Neural cell (in vitro differentiated cells): Measurements from ENCODE around the gene BCAS1. TPM values are rescaled to one million over a fixed set of nuclear protein-coding genes. Genes with fewer than 3 reads are reported as not detected.

Experiments
- H2AFZ ChIP-seq: fragments of 200-600, 300-800 bp; sonication (generic), shearing (Covaris generic); 2 replicates; pipeline ENCODE4 v1.6.0; 2014; ENCODE audit warnings: low read depth, mild to moderate bottlenecking, antibody characterized with exemption, low read length, moderate library complexity
- H3F3A ChIP-seq: fragments of 200-600 bp; shearing (Covaris generic); 2 replicates; pipeline ENCODE4 v1.6.1; 2016; ENCODE audit warnings: mild to moderate bottlenecking, moderate library complexity, mixed read lengths, antibody characterized with exemption, low read length; ENCODE audit not compliant: insufficient read depth, poor library complexity, severe bottlenecking
- H3K27ac ChIP-seq: fragments of 200-600, 300-800 bp; sonication (generic), shearing (Covaris generic); 2 replicates; pipeline ENCODE4 v1.5.1; 2014; ENCODE audit warnings: mild to moderate bottlenecking, low read length, moderate library complexity
- H3K27me3 ChIP-seq: fragments of 300-800, 200-600 bp; sonication (generic), shearing (Covaris generic); 2 replicates; pipeline ENCODE4 v1.6.0; 2014; ENCODE audit warnings: mild to moderate bottlenecking, low read depth, low read length, moderate library complexity; ENCODE audit not compliant: insufficient read depth
- H3K36me3 ChIP-seq: fragments of 300-800, 200-600 bp; sonication (generic), shearing (Covaris generic); 2 replicates; pipeline ENCODE4 v1.5.1; 2014; ENCODE audit warnings: mild to moderate bottlenecking, antibody characterized with exemption, low read length, moderate library complexity; ENCODE audit not compliant: insufficient read depth
- H3K4me2 ChIP-seq: fragments of 300-800, 200-600 bp; sonication (generic), shearing (Covaris generic); 2 replicates; pipeline ENCODE4 v1.6.0; 2014; ENCODE audit warnings: mild to moderate bottlenecking, low read length
- H3K4me3 ChIP-seq: fragments of 300-800, 200-600 bp; sonication (generic), shearing (Covaris generic); 2 replicates; pipeline ENCODE4 v1.5.1; 2014; ENCODE audit warnings: mild to moderate bottlenecking, low read length, moderate library complexity
- H3K79me2 ChIP-seq: fragments of 200-600 bp; shearing (Covaris generic); replicated peaks from 2 replicates; pipeline ENCODE4 v1.6.0; 2014; ENCODE audit warnings: mild to moderate bottlenecking, low read length, moderate library complexity; ENCODE audit not compliant: insufficient read depth
- H3K9ac ChIP-seq: fragments of 300-800, 200-600 bp; sonication (generic), shearing (Covaris generic); 2 replicates; pipeline ENCODE4 v1.6.1; 2016; ENCODE audit warnings: mild to moderate bottlenecking, low read length, mixed read lengths
- H3K9me2 ChIP-seq: fragments of 200-600 bp; shearing (Covaris generic); 2 replicates; pipeline ENCODE4 v1.6.1; 2016; ENCODE audit warnings: mild to moderate bottlenecking, low read length, mixed read lengths; ENCODE audit not compliant: insufficient read depth
- H3K9me3 ChIP-seq: fragments of 200-600, 300-800 bp; sonication (generic), shearing (Covaris generic); 2 replicates; pipeline ENCODE4 v1.6.1; 2016; ENCODE audit warnings: mild to moderate bottlenecking, mixed run types, low read length, moderate library complexity, mixed read lengths
- H4K20me1 ChIP-seq: fragments of 200-600 bp; shearing (Covaris generic); 2 replicates; pipeline ENCODE4 v1.6.1; 2016; ENCODE audit warnings: mild to moderate bottlenecking, mixed run types; ENCODE audit not compliant: insufficient read depth
- CTCF ChIP-seq: fragments of 450-650 bp; IDR thresholded peaks from 2 replicates; pipeline ENCODE4 v1.5.1; 2014; ENCODE audit warnings: antibody characterized with exemption, mild to moderate bottlenecking, moderate library complexity; ENCODE audit not compliant: poor library complexity, severe bottlenecking
- EP300 ChIP-seq: fragments of 450-650 bp; conservative IDR thresholded peaks from 2 replicates; pipeline ENCODE4 v1.6.1; 2014; ENCODE audit warnings: antibody characterized with exemption, mild to moderate bottlenecking, moderate library complexity; ENCODE audit not compliant: poor library complexity, severe bottlenecking
- EZH2 ChIP-seq: fragments of 200-600, 300-800 bp; shearing (Covaris generic), sonication (generic); IDR thresholded peaks from 2 replicates; pipeline ENCODE4 v1.6.1; 2014; ENCODE audit warnings: antibody characterized with exemption, low read length, borderline replicate concordance, mild to moderate bottlenecking; ENCODE audit not compliant: insufficient read depth, poor library complexity, severe bottlenecking
- MXI1 ChIP-seq: fragments of 450-650 bp; conservative IDR thresholded peaks from 2 replicates; pipeline ENCODE4 v1.6.1; 2014; ENCODE audit warnings: antibody characterized with exemption, mild to moderate bottlenecking; ENCODE audit not compliant: poor library complexity, severe bottlenecking
- POLR2AphosphoS5 ChIP-seq: IDR thresholded peaks from 2 replicates; pipeline ENCODE4 v1.6.1; 2012
- RAD21 ChIP-seq: fragments of 450-650 bp; conservative IDR thresholded peaks from 2 replicates; pipeline ENCODE4 v1.6.1; 2014; ENCODE audit warnings: antibody characterized with exemption, mild to moderate bottlenecking, moderate library complexity
- REST ChIP-seq: IDR thresholded peaks from 2 replicates; pipeline ENCODE4 v1.6.1; 2012; ENCODE audit warnings: borderline replicate concordance
- SMC3 ChIP-seq: fragments of 450-650 bp; conservative IDR thresholded peaks from 2 replicates; pipeline ENCODE4 v1.6.1; 2014; ENCODE audit warnings: antibody characterized with exemption, mild to moderate bottlenecking, moderate library complexity; ENCODE audit not compliant: poor library complexity
- TAF1 ChIP-seq: IDR thresholded peaks from 2 replicates; pipeline ENCODE4 v1.6.1; 2012; ENCODE audit warnings: low read depth
- polyA plus RNA-seq: library from polyadenylated mRNA; depleted of rRNA; stranded (reverse); fragments of >200 nt; gene quantifications from 2 replicates; pipeline ENCODE4 v1.2.3, GENCODE V29; 2014

The BCAS1 gene
- polyA plus RNA-seq, 1 donor from 2014 or later, result not detected

- no peak overlapping the region for H3K4me2 ChIP-seq
- H3K4me3 ChIP-seq, result no peak overlapping the region
- no peaks in the 10 kb centered on the region for H3K36me3 ChIP-seq
- no peaks in the 10 kb centered on the region for H3F3A ChIP-seq
- no peaks in the 10 kb centered on the region for H3K9me2 ChIP-seq
- no peak overlapping the region for H3K27ac ChIP-seq
- no peaks in the 10 kb centered on the region for H4K20me1 ChIP-seq
- no peaks in the 10 kb centered on the region for H3K27me3 ChIP-seq
- no peak for TF ChIP-seq REST
- no peak for TF ChIP-seq SMC3
- TF ChIP-seq RAD21, result no peak
- TF ChIP-seq MXI1, result no peak
- TF ChIP-seq CTCF, result no peak
- no peak for TF ChIP-seq TAF1
- TF ChIP-seq EP300, result no peak
- no peak for TF ChIP-seq POLR2AphosphoS5
- no peak for TF ChIP-seq EZH2
- H3K79me2 ChIP-seq, result no peaks in the 10 kb centered on the region
- no peak overlapping the region for H3K9ac ChIP-seq
- H2AFZ ChIP-seq, result no peak overlapping the region
- no peaks in the 10 kb centered on the region for H3K9me3 ChIP-seq
These were observed 64.9 kb downstream of the BCAS1 start for GRCh38 chr20:54005524-54005923.

GRCh38 chr20:54004445-54004844 is 65.9 kb downstream of the BCAS1 start:
- H3K36me3 ChIP-seq, result no peaks in the 10 kb centered on the region
- H3K9ac ChIP-seq, result no peak overlapping the region
- no peaks in the 10 kb centered on the region for H3K79me2 ChIP-seq
- no peak overlapping the region for H3K4me2 ChIP-seq
- no peak for TF ChIP-seq TAF1
- no peak for TF ChIP-seq RAD21
- TF ChIP-seq CTCF, result no peak
- no peak for TF ChIP-seq MXI1
- no peak for TF ChIP-seq POLR2AphosphoS5
- TF ChIP-seq EZH2, result no peak
- TF ChIP-seq SMC3, result no peak
- TF ChIP-seq REST, result no peak
- no peak for TF ChIP-seq EP300
- no peak overlapping the region for H3K27ac ChIP-seq
- no peak overlapping the region for H3K4me3 ChIP-seq
- H3K9me2 ChIP-seq, result no peaks in the 10 kb centered on the region
- no peaks in the 10 kb centered on the region for H3K27me3 ChIP-seq
- no peaks in the 10 kb centered on the region for H3F3A ChIP-seq
- H4K20me1 ChIP-seq, result no peaks in the 10 kb centered on the region
- no peak overlapping the region for H2AFZ ChIP-seq
- no peaks in the 10 kb centered on the region for H3K9me3 ChIP-seq
